Measurements from ENCODE around the gene HECW1. TPM values are rescaled to one million over a fixed set of nuclear protein-coding genes. Genes with fewer than 3 reads are reported as not detected.

HECW1 gene
- total and polyA plus RNA-seq, 2 donors (not counting 1 experiment from before 2014, with no cell fraction given): not detected

DNA sequence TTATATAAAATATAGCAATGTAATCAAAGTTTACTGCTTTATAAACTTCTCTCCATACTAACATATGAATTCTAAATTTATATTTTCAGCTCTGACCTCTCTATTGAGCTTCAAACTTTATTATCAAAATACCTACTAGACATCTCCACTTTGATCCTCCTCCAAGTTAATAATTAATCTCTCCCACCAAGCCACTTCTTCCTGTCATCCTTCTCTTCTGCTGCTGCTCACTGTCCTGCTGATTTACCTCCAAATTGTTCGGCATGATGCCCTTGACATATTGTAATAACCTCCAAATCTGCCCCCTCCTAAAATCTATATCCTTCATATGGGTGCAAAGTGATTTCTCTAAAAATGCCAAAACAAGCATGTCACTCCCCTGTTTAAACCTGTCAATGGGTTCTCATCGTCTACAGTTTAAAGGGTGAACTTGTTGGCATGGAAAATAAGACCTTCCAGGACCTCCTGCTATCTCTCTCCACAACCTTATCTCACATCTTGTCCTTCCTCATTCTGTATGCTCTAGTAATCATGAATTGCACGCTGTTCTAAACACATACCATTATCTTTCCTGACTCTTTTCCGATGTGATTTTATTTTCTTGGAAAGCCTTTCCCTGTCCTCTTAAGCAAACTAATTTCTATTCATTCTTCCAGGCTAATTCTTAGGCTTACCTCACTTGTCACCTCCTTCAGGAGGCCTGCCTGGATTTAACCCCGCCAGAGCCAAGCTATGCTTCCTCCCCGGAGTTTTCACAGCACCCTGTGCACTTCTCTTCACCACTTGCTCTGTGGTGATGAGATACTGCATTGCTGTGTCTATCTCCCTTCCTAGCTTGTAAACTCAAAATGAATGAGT is 418.3 kb downstream of the HECW1 start:
- ChIA-PET CTCF (no interaction called here), POLR2A (no interaction called here)
- no peak overlapping the region for H3K4me2 ChIP-seq (replicated peaks; ENCODE audit: low read depth, low read length, poor library complexity, severe bottlenecking)
- H3K27ac ChIP-seq (ENCODE audit: low read length in 2 of 2): no peak overlapping the region
- Mint-ChIP-seq H3K27ac (no peak overlapping the region), H3K4me3 (no peak overlapping the region), H3K9me3 (ENCODE audit: insufficient read depth) (no peaks in the 10 kb centered on the region), H3K4me1 (no peaks in the 10 kb centered on the region), H3K27me3 (peaks cover 20% of the 10 kb centered on the region)
- TF ChIP-seq, protein P1, sequence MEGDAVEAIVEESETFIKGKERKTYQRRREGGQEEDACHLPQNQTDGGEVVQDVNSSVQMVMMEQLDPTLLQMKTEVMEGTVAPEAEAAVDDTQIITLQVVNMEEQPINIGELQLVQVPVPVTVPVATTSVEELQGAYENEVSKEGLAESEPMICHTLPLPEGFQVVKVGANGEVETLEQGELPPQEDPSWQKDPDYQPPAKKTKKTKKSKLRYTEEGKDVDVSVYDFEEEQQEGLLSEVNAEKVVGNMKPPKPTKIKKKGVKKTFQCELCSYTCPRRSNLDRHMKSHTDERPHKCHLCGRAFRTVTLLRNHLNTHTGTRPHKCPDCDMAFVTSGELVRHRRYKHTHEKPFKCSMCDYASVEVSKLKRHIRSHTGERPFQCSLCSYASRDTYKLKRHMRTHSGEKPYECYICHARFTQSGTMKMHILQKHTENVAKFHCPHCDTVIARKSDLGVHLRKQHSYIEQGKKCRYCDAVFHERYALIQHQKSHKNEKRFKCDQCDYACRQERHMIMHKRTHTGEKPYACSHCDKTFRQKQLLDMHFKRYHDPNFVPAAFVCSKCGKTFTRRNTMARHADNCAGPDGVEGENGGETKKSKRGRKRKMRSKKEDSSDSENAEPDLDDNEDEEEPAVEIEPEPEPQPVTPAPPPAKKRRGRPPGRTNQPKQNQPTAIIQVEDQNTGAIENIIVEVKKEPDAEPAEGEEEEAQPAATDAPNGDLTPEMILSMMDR (IDR thresholded peaks at IDR 0.05): no peak
- no peak for TF ChIP-seq EZH2 (IDR thresholded peaks at IDR 0.05; ENCODE audit: borderline replicate concordance, insufficient read depth, low read depth, low read length, poor library complexity, severe bottlenecking)
- H3K36me3 ChIP-seq (replicated peaks in 1 of 2; ENCODE audit: control extremely low read depth in 1 of 2, control insufficient read depth in 1 of 2, extremely low read depth in 1 of 2, insufficient read depth in 2 of 2, low read length in 1 of 2): no peaks in the 10 kb centered on the region
- no peaks in the 10 kb centered on the region for H4K20me1 ChIP-seq (ENCODE audit: control insufficient read depth, insufficient read depth, low read length, poor library complexity, severe bottlenecking)
- 78% methylated on average over 4 of the region's 6 CpGs for WGBS (ENCODE audit: insufficient coverage)
- no peak overlapping the region for H3K9ac ChIP-seq (ENCODE audit: low read length)
- no peak overlapping the region for H2AFZ ChIP-seq (ENCODE audit: insufficient read depth, low read depth, low read length, poor library complexity, severe bottlenecking)
- intact Hi-C loops (cut with micrococcal nuclease): no loop called here
- no peak for ATAC-seq (ENCODE audit: low read depth)
- H3K4me1 ChIP-seq (ENCODE audit: control insufficient read depth in 2 of 2, insufficient read depth in 2 of 2, low read length in 2 of 2): no peaks in the 10 kb centered on the region
- H3K79me2 ChIP-seq (ENCODE audit: control insufficient read depth, insufficient read depth, low read length): no peaks in the 10 kb centered on the region
- no peaks in the 10 kb centered on the region for H3K27me3 ChIP-seq (replicated peaks in 1 of 4; ENCODE audit: control extremely low read depth in 1 of 4, control insufficient read depth in 3 of 4, insufficient read depth in 4 of 4, low read length in 3 of 4)
- no peak overlapping the region for H3K4me3 ChIP-seq (ENCODE audit: control extremely low read depth in 1 of 5, extremely low read depth in 1 of 5, insufficient read depth in 1 of 5, low read depth in 2 of 5, low read length in 4 of 5)
- no peak for DNase-seq
- no peaks in the 10 kb centered on the region for H3K9me3 ChIP-seq (ENCODE audit: control extremely low read depth in 1 of 3, control insufficient read depth in 2 of 3, insufficient read depth in 1 of 3, low read length in 2 of 3)

DNA sequence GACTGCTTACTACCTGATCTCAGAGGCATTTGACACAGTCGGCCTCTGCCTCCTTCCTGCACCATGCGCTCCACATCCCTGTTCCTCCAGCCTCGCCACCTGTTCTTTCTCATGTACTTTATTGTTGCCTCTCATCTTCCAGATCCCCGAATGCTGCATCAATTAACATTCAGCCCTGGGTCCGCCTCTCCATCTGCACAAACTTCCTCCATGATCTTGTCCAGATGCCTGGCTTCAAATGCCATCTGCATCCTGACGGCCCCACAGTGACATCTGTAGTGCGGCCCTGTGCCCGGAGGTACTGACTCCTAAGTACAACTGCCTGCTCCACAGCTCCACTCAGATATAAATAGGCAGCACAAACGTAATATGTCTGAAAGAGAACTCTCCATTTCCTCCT is 419.3 kb downstream of the HECW1 start:
- H3K79me2 ChIP-seq (ENCODE audit: control insufficient read depth, insufficient read depth, low read length): no peaks in the 10 kb centered on the region
- Mint-ChIP-seq H3K4me3 (no peak overlapping the region), H3K4me1 (no peaks in the 10 kb centered on the region), H3K27me3 (peaks cover 20% of the 10 kb centered on the region), H3K9me3 (ENCODE audit: insufficient read depth) (no peaks in the 10 kb centered on the region), H3K27ac (no peak overlapping the region)
- CTCF ChIA-PET: interaction anchor here (0.7 kb wide), 1 partner anchor 665 kb away, joined by 3 read pairs; no protein-coding TSS in a partner anchor
- TF ChIP-seq EZH2 (IDR thresholded peaks at IDR 0.05; ENCODE audit: borderline replicate concordance, insufficient read depth, low read depth, low read length, poor library complexity, severe bottlenecking): no peak
- TF ChIP-seq, protein P1 (IDR thresholded peaks at IDR 0.05): no peak
- DNase-seq (no peak), ATAC-seq (ENCODE audit: low read depth) (no peak)
- no peaks in the 10 kb centered on the region for H4K20me1 ChIP-seq (ENCODE audit: control insufficient read depth, insufficient read depth, low read length, poor library complexity, severe bottlenecking)
- H3K4me1 ChIP-seq (ENCODE audit: control insufficient read depth in 2 of 2, insufficient read depth in 2 of 2, low read length in 2 of 2): no peaks in the 10 kb centered on the region
- H3K27me3 ChIP-seq (replicated peaks in 1 of 4; ENCODE audit: control extremely low read depth in 1 of 4, control insufficient read depth in 3 of 4, insufficient read depth in 4 of 4, low read length in 3 of 4): no peaks in the 10 kb centered on the region
- 48% methylated on average over 9 of the region's 9 CpGs for WGBS (ENCODE audit: insufficient coverage)
- POLR2A ChIA-PET: no interaction called here
- no peak overlapping the region for H3K9ac ChIP-seq (ENCODE audit: low read length)
- H3K9me3 ChIP-seq (ENCODE audit: control extremely low read depth in 1 of 3, control insufficient read depth in 2 of 3, insufficient read depth in 1 of 3, low read length in 2 of 3): no peaks in the 10 kb centered on the region
- no peaks in the 10 kb centered on the region for H3K36me3 ChIP-seq (replicated peaks in 1 of 2; ENCODE audit: control extremely low read depth in 1 of 2, control insufficient read depth in 1 of 2, extremely low read depth in 1 of 2, insufficient read depth in 2 of 2, low read length in 1 of 2)
- no peak overlapping the region for H3K27ac ChIP-seq (ENCODE audit: low read length in 2 of 2)
- no peak overlapping the region for H3K4me2 ChIP-seq (replicated peaks; ENCODE audit: low read depth, low read length, poor library complexity, severe bottlenecking)
- H3K4me3 ChIP-seq (ENCODE audit: control extremely low read depth in 1 of 5, extremely low read depth in 1 of 5, insufficient read depth in 1 of 5, low read depth in 2 of 5, low read length in 4 of 5): no peak overlapping the region
- intact Hi-C loops (cut with micrococcal nuclease): no loop called here
- H2AFZ ChIP-seq (ENCODE audit: insufficient read depth, low read depth, low read length, poor library complexity, severe bottlenecking): no peak overlapping the region

All from B cell (primary cell).